ENCODE results near the gene SLCO2A1.

SLCO2A1 gene

GRCh38 chr3:133998691-133999241 is 31.0 kb downstream of the SLCO2A1 start:
- DNase-seq: no peak

- no peak for DNase-seq
Measured at GRCh38 chr3:133997871-133998635, 31.7 kb downstream of the SLCO2A1 start.

GRCh38 chr3:133996996-133997395 is 32.7 kb downstream of the SLCO2A1 start:
- DNase-seq: no peak

GRCh38 chr3:133996251-133996661 is 33.5 kb downstream of the SLCO2A1 start:
- peak; percentile 86 for DNase-seq

GRCh38 chr3:133995264-133995663 is 34.5 kb downstream of the SLCO2A1 start:
- no peak for DNase-seq

- no peak for DNase-seq
Measured at GRCh38 chr3:133994166-133994890, 35.4 kb downstream of the SLCO2A1 start.

GRCh38 chr3:133992951-133993620 is 36.6 kb downstream of the SLCO2A1 start:
- DNase-seq: no peak

GRCh38 chr3:133992381-133992780 is 37.3 kb downstream of the SLCO2A1 start:
- no peak for DNase-seq

- no peak for DNase-seq
Measured at GRCh38 chr3:133991637-133992036, 38.1 kb downstream of the SLCO2A1 start.

GRCh38 chr3:133991209-133991608 is 38.5 kb downstream of the SLCO2A1 start:
- DNase-seq: no peak

- DNase-seq: peak; percentile 73
Measured at GRCh38 chr3:133989936-133990702, 39.6 kb downstream of the SLCO2A1 start.

- DNase-seq: no peak
Measured at GRCh38 chr3:133988631-133989161, 41.0 kb downstream of the SLCO2A1 start.

- DNase-seq: no peak
Measured at GRCh38 chr3:133987948-133988484, 41.7 kb downstream of the SLCO2A1 start.

- no peak for DNase-seq
Measured at GRCh38 chr3:133987136-133987535, 42.6 kb downstream of the SLCO2A1 start.

GRCh38 chr3:133986311-133986710 is 43.4 kb downstream of the SLCO2A1 start:
- no peak for DNase-seq

- no peak for DNase-seq
Measured at GRCh38 chr3:133984975-133985374, 44.8 kb downstream of the SLCO2A1 start.

GRCh38 chr3:133983576-133984560 is 45.9 kb downstream of the SLCO2A1 start:
- no peak for DNase-seq

- DNase-seq: no peak
Measured at GRCh38 chr3:133983126-133983525, 46.6 kb downstream of the SLCO2A1 start.

- no peak for DNase-seq
Measured at GRCh38 chr3:133980550-133980949, 49.2 kb downstream of the SLCO2A1 start.

GRCh38 chr3:133980035-133980434 is 49.7 kb downstream of the SLCO2A1 start:
- no peak for DNase-seq

- no peak for DNase-seq
Measured at GRCh38 chr3:133979553-133979952, 50.2 kb downstream of the SLCO2A1 start.
